Caco-2 (cell line): Measurements from ENCODE around the gene COL12A1. TPM values are rescaled to one million over a fixed set of nuclear protein-coding genes. Genes with fewer than 3 reads are reported as not detected.

Experiments used
- BruUV-seq: library from RNA; stranded (reverse); fragments of 400-500 nt; replicated peaks from 2 replicates; lab custom pipeline; 2021; lab: Mats Ljungman, UMichigan
- CTCF ChIA-PET: fragments of 300-600 bp; sonication (Branson Sonifier 250); formaldehyde crosslinking; loops from one replicate; lab custom pipeline; 2022; ENCODE audit warnings: antibody characterized with exemption; lab: Charles Lee
- POLR2A ChIA-PET: fragments of 300-600 bp; sonication (Branson Sonifier 250); formaldehyde crosslinking; loops from one replicate; lab custom pipeline; 2022; ENCODE audit warnings: antibody characterized with exemption; lab: Charles Lee
- DNase-seq, 2 experiments: peaks; one replicate each; pipeline versions ENCODE4 v3.0.0 to v3.0.0-alpha.2; 2020 to 2022
- H3K27me3 ChIP-seq: replicated peaks from 2 replicates; pipeline ENCODE4 v1.6.0; 2011; ENCODE audit warnings: low read length; ENCODE audit not compliant: control insufficient read depth, insufficient read depth
- H3K36me3 ChIP-seq: 2 replicates; pipeline ENCODE4 v1.5.1; 2011; ENCODE audit warnings: low read length; ENCODE audit not compliant: control insufficient read depth, insufficient read depth
- H3K4me1 ChIP-seq: fragments of 250-450 bp; sonication (Bioruptor Pico); 2 replicates; pipeline ENCODE4 v1.5.1; 2020; ENCODE audit warnings: mild to moderate bottlenecking
- H3K4me3 ChIP-seq: 2 replicates; pipeline ENCODE4 v1.5.1; 2011; ENCODE audit warnings: low read depth, mild to moderate bottlenecking, control low read depth, low read length
- H3K9me3 ChIP-seq: fragments of 250-450 bp; sonication (Bioruptor Pico); 2 replicates; pipeline ENCODE4 v1.5.1; 2020; ENCODE audit warnings: mild to moderate bottlenecking, moderate library complexity
- H3K27ac Mint-ChIP-seq: one replicate; pipeline ENCODE4 v1.8.0; 2022; ENCODE audit warnings: mixed read lengths; ENCODE audit not compliant: unreplicated experiment
- H3K27me3 Mint-ChIP-seq: one replicate; pipeline ENCODE4 v1.8.0; 2022; ENCODE audit warnings: mixed read lengths; ENCODE audit not compliant: insufficient read depth, unreplicated experiment
- H3K36me3 Mint-ChIP-seq: one replicate; pipeline ENCODE4 v1.8.0; 2022; ENCODE audit warnings: mild to moderate bottlenecking, mixed read lengths; ENCODE audit not compliant: insufficient read depth, unreplicated experiment
- H3K4me1 Mint-ChIP-seq: one replicate; pipeline ENCODE4 v1.8.0; 2022; ENCODE audit warnings: low read depth, mixed read lengths; ENCODE audit not compliant: unreplicated experiment
- H3K4me3 Mint-ChIP-seq: one replicate; pipeline ENCODE4 v1.8.0; 2022; ENCODE audit warnings: mild to moderate bottlenecking, moderate library complexity, mixed read lengths; ENCODE audit not compliant: unreplicated experiment
- H3K9me3 Mint-ChIP-seq: one replicate; pipeline ENCODE4 v1.8.0; 2022; ENCODE audit warnings: mixed read lengths; ENCODE audit not compliant: unreplicated experiment
- intact Hi-C: fragments of 100-400 bp; cut with micrococcal nuclease; formaldehyde crosslinking; loops from one replicate; pipeline ENCODE4 v1.10.0; 2022; ENCODE audit not compliant: unreplicated experiment
- total RNA-seq: library from RNA; stranded (reverse); gene quantifications from 2 replicates; pipeline ENCODE4 v1.2.3, GENCODE V29; 2022
- TF ChIP-seq, protein P1 (sequence below), 2 experiments: fragments of 200-600 bp in 1 of 2; IDR thresholded peaks; 1 replicate in 1 of 2; 2 replicates in 1 of 2; pipeline versions ENCODE4 v1.5.1 to v1.8.0; 2011 to 2022; ENCODE audit warnings: antibody characterized with exemption in 1 of 2, control low read depth in 1 of 2, inconsistent platforms in 1 of 2, low read depth in 1 of 2, low read length in 1 of 2, mild to moderate bottlenecking in 1 of 2, moderate library complexity in 1 of 2; ENCODE audit not compliant: insufficient read depth in 1 of 2, severe bottlenecking in 1 of 2, unreplicated experiment in 1 of 2

COL12A1 gene
- total RNA-seq, 1 experiment from 2014 or later = 68.0 TPM

DNA sequence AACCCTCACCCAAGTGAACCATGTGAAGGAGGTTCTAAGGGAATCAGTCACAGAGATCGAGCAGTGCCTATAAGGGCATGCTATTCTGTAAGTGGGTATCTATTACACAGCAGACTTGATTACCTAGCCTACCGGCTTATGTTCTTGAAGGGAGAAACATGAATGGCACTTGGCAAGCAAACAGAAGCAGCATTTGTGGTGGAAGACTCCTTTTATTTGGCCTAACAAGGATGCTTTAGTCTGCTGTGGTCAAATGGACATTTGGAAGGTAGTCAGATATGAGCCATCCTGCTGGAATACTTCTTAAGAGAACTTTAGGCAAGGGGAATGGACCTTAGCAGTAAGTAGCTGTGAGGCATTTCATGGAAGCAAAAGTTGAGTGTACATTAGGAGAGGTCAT is 126.3 kb downstream of the COL12A1 start:
- ChIA-PET POLR2A (no interaction called here), CTCF (no interaction called here)
- H3K36me3 ChIP-seq = no peaks in the 10 kb centered on the region
- Mint-ChIP-seq H3K9me3 (no peaks in the 10 kb centered on the region), H3K4me1 (peaks cover 7% of the 10 kb centered on the region), H3K27ac (no peak overlapping the region), H3K27me3 (no peaks in the 10 kb centered on the region), H3K36me3 (no peaks in the 10 kb centered on the region), H3K4me3 (no peak overlapping the region)
- no peak for DNase-seq
- intact Hi-C loops = loop anchor here (10.0 kb wide), 2 partner anchors 125 to 145 kb away; partner anchors contain the start of gene COL12A1
- no peaks in the 10 kb centered on the region for H3K9me3 ChIP-seq
- no peaks in the 10 kb centered on the region for H3K27me3 ChIP-seq
- H3K4me3 ChIP-seq = no peak overlapping the region
- BruUV-seq = no TSS peak
- no peaks in the 10 kb centered on the region for H3K4me1 ChIP-seq
- TF ChIP-seq, protein P1, sequence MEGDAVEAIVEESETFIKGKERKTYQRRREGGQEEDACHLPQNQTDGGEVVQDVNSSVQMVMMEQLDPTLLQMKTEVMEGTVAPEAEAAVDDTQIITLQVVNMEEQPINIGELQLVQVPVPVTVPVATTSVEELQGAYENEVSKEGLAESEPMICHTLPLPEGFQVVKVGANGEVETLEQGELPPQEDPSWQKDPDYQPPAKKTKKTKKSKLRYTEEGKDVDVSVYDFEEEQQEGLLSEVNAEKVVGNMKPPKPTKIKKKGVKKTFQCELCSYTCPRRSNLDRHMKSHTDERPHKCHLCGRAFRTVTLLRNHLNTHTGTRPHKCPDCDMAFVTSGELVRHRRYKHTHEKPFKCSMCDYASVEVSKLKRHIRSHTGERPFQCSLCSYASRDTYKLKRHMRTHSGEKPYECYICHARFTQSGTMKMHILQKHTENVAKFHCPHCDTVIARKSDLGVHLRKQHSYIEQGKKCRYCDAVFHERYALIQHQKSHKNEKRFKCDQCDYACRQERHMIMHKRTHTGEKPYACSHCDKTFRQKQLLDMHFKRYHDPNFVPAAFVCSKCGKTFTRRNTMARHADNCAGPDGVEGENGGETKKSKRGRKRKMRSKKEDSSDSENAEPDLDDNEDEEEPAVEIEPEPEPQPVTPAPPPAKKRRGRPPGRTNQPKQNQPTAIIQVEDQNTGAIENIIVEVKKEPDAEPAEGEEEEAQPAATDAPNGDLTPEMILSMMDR (IDR thresholded peaks at IDR 0.05; ENCODE audit: insufficient read depth in 1 of 2, low read depth in 1 of 2, low read length in 1 of 2, severe bottlenecking in 1 of 2, unreplicated experiment in 1 of 2) = no peak

DNA sequence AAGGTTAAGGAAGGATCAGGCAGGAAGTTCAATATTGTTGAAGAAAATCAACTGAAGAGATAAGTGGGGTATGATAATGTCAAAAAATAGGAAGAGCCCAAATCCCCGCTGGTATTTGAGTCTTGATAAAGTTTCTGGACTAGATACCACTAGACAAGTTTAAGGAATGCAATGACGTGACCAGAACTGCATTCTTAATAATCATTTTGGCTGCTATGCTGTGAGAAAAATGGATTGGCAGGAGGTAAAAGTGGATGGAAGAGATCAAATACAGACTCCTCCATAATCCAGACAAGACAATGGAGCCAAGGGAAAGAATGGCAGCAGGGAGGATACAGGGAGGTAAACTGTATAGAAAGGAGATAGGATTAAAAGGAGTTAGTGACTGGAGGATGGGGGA is 128.2 kb downstream of the COL12A1 start:
- no peak overlapping the region for H3K27ac Mint-ChIP-seq
- Histone ChIP-seq H3K27me3 (no peaks in the 10 kb centered on the region), H3K9me3 (no peaks in the 10 kb centered on the region), H3K4me1 (no peaks in the 10 kb centered on the region), H3K36me3 (no peaks in the 10 kb centered on the region), H3K4me3 (no peak overlapping the region)
- ChIA-PET POLR2A (no interaction called here), CTCF (no interaction called here)
- peaks cover 7% of the 10 kb centered on the region for H3K4me1 Mint-ChIP-seq
- BruUV-seq = no TSS peak
- H3K36me3 Mint-ChIP-seq = no peaks in the 10 kb centered on the region
- TF ChIP-seq, protein P1 (IDR thresholded peaks at IDR 0.05; ENCODE audit: insufficient read depth in 1 of 2, low read depth in 1 of 2, low read length in 1 of 2, severe bottlenecking in 1 of 2, unreplicated experiment in 1 of 2) = no peak
- no peak for DNase-seq
- H3K4me3 Mint-ChIP-seq = no peak overlapping the region
- intact Hi-C loops = loop anchor here (10.0 kb wide), 2 partner anchors 127 to 143 kb away; partner anchors contain the start of gene COL12A1
- H3K9me3 Mint-ChIP-seq = no peaks in the 10 kb centered on the region
- no peaks in the 10 kb centered on the region for H3K27me3 Mint-ChIP-seq

DNA sequence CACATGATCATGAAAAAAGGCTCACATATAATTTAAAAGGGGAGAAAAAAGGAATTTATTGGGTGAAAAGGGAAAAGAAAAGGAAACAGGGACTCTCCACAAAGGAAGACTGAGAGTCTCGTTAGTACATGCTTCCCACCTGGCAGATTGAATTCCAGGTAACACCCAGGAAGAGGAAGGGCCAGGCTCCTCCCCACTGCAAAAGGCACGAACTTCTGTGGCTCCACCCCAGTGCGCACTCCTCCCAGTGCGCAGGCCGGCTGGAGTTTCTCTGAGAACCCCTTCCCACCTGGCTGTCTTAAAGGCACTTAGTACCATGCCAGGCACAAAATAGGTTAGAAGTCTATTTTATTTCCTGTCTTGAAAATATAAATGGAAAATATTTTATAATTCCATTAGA is 129.8 kb downstream of the COL12A1 start:
- no peaks in the 10 kb centered on the region for H3K27me3 Mint-ChIP-seq
- Histone ChIP-seq H3K4me1 (no peaks in the 10 kb centered on the region), H3K4me3 (peak overlapping the region; percentile 44), H3K36me3 (no peaks in the 10 kb centered on the region), H3K27me3 (no peaks in the 10 kb centered on the region), H3K9me3 (no peaks in the 10 kb centered on the region)
- intact Hi-C loops = loop anchor here (10.0 kb wide), 2 partner anchors 129 to 141 kb away; partner anchors contain the start of gene COL12A1
- TF ChIP-seq, protein P1 (IDR thresholded peaks at IDR 0.05; ENCODE audit: insufficient read depth in 1 of 2, low read depth in 1 of 2, low read length in 1 of 2, severe bottlenecking in 1 of 2, unreplicated experiment in 1 of 2) = no peak
- CTCF ChIA-PET = no interaction called here
- DNase-seq = peak; percentile 71 to 72
- BruUV-seq = no TSS peak
- H3K36me3 Mint-ChIP-seq = no peaks in the 10 kb centered on the region
- H3K4me3 Mint-ChIP-seq = peak overlapping the region; percentile 72
- peak overlapping the region; percentile 82 for H3K27ac Mint-ChIP-seq
- H3K9me3 Mint-ChIP-seq = no peaks in the 10 kb centered on the region
- H3K4me1 Mint-ChIP-seq = peaks cover 7% of the 10 kb centered on the region
- POLR2A ChIA-PET = no interaction called here
